ENCODE results near the gene SH2D1A.

SH2D1A gene

DNA sequence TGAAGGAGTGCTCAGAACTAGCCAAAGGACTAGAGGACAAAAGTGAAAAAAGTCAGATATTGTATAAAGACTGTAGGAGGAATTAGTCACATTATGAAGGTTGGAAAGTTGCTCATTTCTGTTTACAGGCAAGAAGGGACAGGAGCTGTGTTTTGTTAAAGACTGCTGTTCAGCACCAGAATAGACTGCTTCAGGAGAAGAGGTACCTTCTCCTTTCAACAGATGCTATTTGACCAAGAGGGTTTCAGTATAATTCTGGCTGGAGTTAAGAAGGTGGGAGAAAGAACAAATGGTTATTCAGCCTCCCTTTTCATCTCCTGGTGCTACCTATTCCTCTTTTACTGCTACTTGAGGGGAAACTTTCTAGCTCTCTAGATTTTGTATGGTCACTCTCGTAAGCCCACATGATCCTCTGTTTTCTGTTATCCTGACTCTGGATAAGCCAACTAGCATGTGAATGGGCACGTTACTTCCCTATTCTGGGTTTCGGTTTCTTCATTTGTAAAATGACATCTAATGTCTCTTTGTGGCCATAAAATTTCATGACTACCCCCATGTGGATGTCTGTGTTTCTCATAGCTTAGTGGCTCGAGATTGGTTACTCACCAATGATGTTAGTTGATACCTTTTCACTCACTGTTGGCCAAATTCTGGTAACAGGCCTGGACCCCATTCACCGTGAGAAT lies 68.9 kb downstream of the SH2D1A start:
- in situ Hi-C loops (cut with MboI; ENCODE audit: low sequenced_read_pairs) = no loop called here

DNA sequence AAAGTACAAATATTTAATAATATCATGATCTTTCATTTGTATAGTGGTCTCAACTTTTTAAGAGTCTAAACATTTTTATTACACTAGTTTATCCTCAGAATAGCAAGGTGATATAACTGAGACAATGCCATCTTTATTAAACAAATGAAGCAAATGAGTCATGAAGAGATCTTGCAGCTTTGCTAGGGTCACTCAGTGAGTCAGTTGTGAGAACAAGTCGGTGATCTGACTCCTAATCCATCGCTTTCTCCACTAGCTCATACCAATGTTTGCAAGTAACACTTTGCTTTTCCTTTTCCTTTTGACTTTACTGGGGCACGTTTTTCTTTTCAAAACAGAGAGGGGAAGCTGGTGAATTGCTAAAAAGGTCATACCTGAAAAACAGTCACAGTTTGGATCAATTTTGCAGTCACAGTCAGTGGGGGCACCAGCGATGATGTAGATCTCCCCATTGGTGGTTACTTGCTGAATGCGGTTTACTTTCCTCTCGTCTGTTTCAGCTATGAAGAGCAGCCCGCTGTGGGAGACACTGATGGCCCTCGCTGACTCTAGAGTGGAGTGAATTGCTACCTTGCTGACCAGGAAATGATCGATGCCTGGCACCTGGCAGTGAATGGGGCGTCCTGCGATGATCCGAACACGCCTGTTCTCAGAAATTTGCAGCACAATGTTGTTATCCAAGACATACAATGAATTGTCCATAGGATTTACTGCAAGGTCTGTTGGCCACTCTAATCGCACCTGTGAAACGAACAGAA lies 75.7 kb downstream of the SH2D1A start:
- in situ Hi-C loops (cut with MboI; ENCODE audit: low sequenced_read_pairs) = no loop called here
